ENCODE measurements around the gene GAREM2. TPM values are rescaled to one million over a fixed set of nuclear protein-coding genes. Genes with fewer than 3 reads are reported as not detected.

GAREM2 gene
- total RNA-seq, 1 donor from 2014 or later: 2.5 TPM

- DNase-seq: peak; percentile 73
Observed at GRCh38 chr2:26238311-26238958, 65.5 kb downstream of the GAREM2 start.

Other genes starting within 250 kb of the GAREM2 start
- gene KIF3C, start 190.6 kb upstream of the GAREM2 start, total RNA-seq: 6.3 TPM
- 61.7 TPM for gene RAB10, start 139.0 kb upstream of the GAREM2 start, total RNA-seq
- 136 TPM for gene HADHA, start 71.5 kb downstream of the GAREM2 start, total RNA-seq
- gene HADHB, start 71.9 kb downstream of the GAREM2 start, total RNA-seq: 112 TPM
- 30.0 TPM for gene SELENOI, start 173.1 kb downstream of the GAREM2 start, total RNA-seq
- gene ADGRF3, start 173.7 kb downstream of the GAREM2 start, total RNA-seq: not detected
- not detected for gene DRC1, start 228.8 kb downstream of the GAREM2 start, total RNA-seq